ENCODE results near the gene WDR81. TPM values are rescaled to one million over a fixed set of nuclear protein-coding genes. Genes with fewer than 3 reads are reported as not detected.
"Not testable (repeated sequence)": the region's sequence is repeated elsewhere in the genome, so short reads cannot be mapped to it uniquely, and the experiment has no call there.

Gene WDR81
- total and polyA plus RNA-seq, 2 donors = 12.0 to 27.0 TPM

- Histone ChIP-seq H3K27ac (ENCODE audit: low read depth in 1 of 2, low read length in 1 of 2) (peak overlapping the region; percentile 94 to 98), H3K9me3 (ENCODE audit: control insufficient read depth in 2 of 2, insufficient read depth in 1 of 2, low read length in 1 of 2) (peaks cover 0 to 2% of the 10 kb centered on the region in 2 donors), H3K36me3 (ENCODE audit: control insufficient read depth in 2 of 2, insufficient read depth in 2 of 2, low read length in 1 of 2) (peaks cover 2 to 5% of the 10 kb centered on the region in 2 donors), H3K4me3 (ENCODE audit: low read length in 2 of 2) (peak overlapping the region; percentile 84 to 86), H3K4me1 (ENCODE audit: control insufficient read depth in 2 of 2, insufficient read depth in 2 of 2, low read length in 2 of 2) (peaks cover 15 to 55% of the 10 kb centered on the region in 2 donors), H3K27me3 (ENCODE audit: control insufficient read depth in 2 of 2, insufficient read depth in 1 of 2, low read length in 1 of 2) (peaks cover 39 to 46% of the 10 kb centered on the region in 2 donors)
- WGBS = under 1% methylated on average over 70 of the region's 70 CpGs
- DNase-seq (ENCODE audit: low read depth in 6 of 9, low spot score in 9 of 9) = peak; percentile 98 to 100 (median 100)
Observed at GRCh38 chr17:1716076-1716911, 8.2 kb upstream of the WDR81 start.

GRCh38 chr17:1716912-1717695 lies 7.4 kb upstream of the WDR81 start:
- Histone ChIP-seq H3K9me3 (ENCODE audit: control insufficient read depth in 2 of 2, insufficient read depth in 1 of 2, low read length in 1 of 2) (peaks cover 0 to 2% of the 10 kb centered on the region in 2 donors), H3K4me1 (ENCODE audit: control insufficient read depth in 2 of 2, insufficient read depth in 2 of 2, low read length in 2 of 2) (peaks cover 15 to 56% of the 10 kb centered on the region in 2 donors), H3K27ac (ENCODE audit: low read depth in 1 of 2, low read length in 1 of 2) (peak overlapping the region; percentile 94 to 98), H3K4me3 (ENCODE audit: low read length in 2 of 2) (peak overlapping the region; percentile 69 to 84), H3K36me3 (ENCODE audit: control insufficient read depth in 2 of 2, insufficient read depth in 2 of 2, low read length in 1 of 2) (peaks cover 2 to 5% of the 10 kb centered on the region in 2 donors), H3K27me3 (ENCODE audit: control insufficient read depth in 2 of 2, insufficient read depth in 1 of 2, low read length in 1 of 2) (peaks cover 34 to 38% of the 10 kb centered on the region in 2 donors)
- DNase-seq (ENCODE audit: low read depth in 6 of 9, low spot score in 9 of 9) = peak; percentile 79 to 97 (median 90)
- WGBS = under 1% methylated on average over 13 of the region's 13 CpGs

- Histone ChIP-seq H3K4me3 (ENCODE audit: low read length in 2 of 2) (no peak overlapping the region), H3K36me3 (ENCODE audit: control insufficient read depth in 2 of 2, insufficient read depth in 2 of 2, low read length in 1 of 2) (no peaks in the 10 kb centered on the region), H3K27me3 (ENCODE audit: control insufficient read depth in 2 of 2, insufficient read depth in 1 of 2, low read length in 1 of 2) (peaks cover 19 to 23% of the 10 kb centered on the region in 2 donors), H3K4me1 (ENCODE audit: control insufficient read depth in 2 of 2, insufficient read depth in 2 of 2, low read length in 2 of 2) (peaks cover 23 to 62% of the 10 kb centered on the region in 2 donors), H3K27ac (ENCODE audit: low read depth in 1 of 2, low read length in 1 of 2) (peak overlapping the region in 1 of 2 donors; percentile 8), H3K9me3 (ENCODE audit: control insufficient read depth in 2 of 2, insufficient read depth in 1 of 2, low read length in 1 of 2) (no peaks in the 10 kb centered on the region)
- no peak for DNase-seq (ENCODE audit: low read depth in 6 of 9, low spot score in 9 of 9)
- 92% methylated on average over 19 of the region's 19 CpGs for WGBS
Observed at GRCh38 chr17:1718362-1719165, 5.9 kb upstream of the WDR81 start.

GRCh38 chr17:1720856-1721386 lies 3.6 kb upstream of the WDR81 start:
- WGBS = 47% methylated on average over 11 of the region's 11 CpGs
- DNase-seq (ENCODE audit: low read depth in 6 of 9, low spot score in 9 of 9) = peak in 7 of 9 donors; percentile 34 to 81 (median 65)
- H3K4me1 ChIP-seq (ENCODE audit: control insufficient read depth in 2 of 2, insufficient read depth in 2 of 2, low read length in 2 of 2) = peaks cover 24 to 61% of the 10 kb centered on the region in 2 donors

GRCh38 chr17:1722022-1722421 lies 2.5 kb upstream of the WDR81 start:
- H3K27ac ChIP-seq (ENCODE audit: low read depth in 1 of 2, low read length in 1 of 2) = peak overlapping the region; percentile 14 to 65

More at GRCh38 chr17:1720856-1721386, 3.6 kb upstream of the WDR81 start:
- Histone ChIP-seq H3K4me3 (ENCODE audit: low read length in 2 of 2) (no peak overlapping the region), H3K27me3 (ENCODE audit: control insufficient read depth in 2 of 2, insufficient read depth in 1 of 2, low read length in 1 of 2) (no peaks in the 10 kb centered on the region), H3K27ac (ENCODE audit: low read depth in 1 of 2, low read length in 1 of 2) (no peak overlapping the region), H3K9me3 (ENCODE audit: control insufficient read depth in 2 of 2, insufficient read depth in 1 of 2, low read length in 1 of 2) (no peaks in the 10 kb centered on the region), H3K36me3 (ENCODE audit: control insufficient read depth in 2 of 2, insufficient read depth in 2 of 2, low read length in 1 of 2) (peaks cover 0 to 5% of the 10 kb centered on the region in 2 donors)

GRCh38 chr17:1724869-1725641 lies 551 bp downstream of the WDR81 start:
- Histone ChIP-seq H3K4me3 (ENCODE audit: low read length in 2 of 2) (peak overlapping the region; percentile 50 to 73), H3K27me3 (ENCODE audit: control insufficient read depth in 2 of 2, insufficient read depth in 1 of 2, low read length in 1 of 2) (no peaks in the 10 kb centered on the region), H3K4me1 (ENCODE audit: control insufficient read depth in 2 of 2, insufficient read depth in 2 of 2, low read length in 2 of 2) (peaks cover 20 to 43% of the 10 kb centered on the region in 2 donors), H3K27ac (ENCODE audit: low read depth in 1 of 2, low read length in 1 of 2) (peak overlapping the region in 1 of 2 donors; percentile 75), H3K9me3 (ENCODE audit: control insufficient read depth in 2 of 2, insufficient read depth in 1 of 2, low read length in 1 of 2) (no peaks in the 10 kb centered on the region), H3K36me3 (ENCODE audit: control insufficient read depth in 2 of 2, insufficient read depth in 2 of 2, low read length in 1 of 2) (peaks cover 23 to 30% of the 10 kb centered on the region in 2 donors)
- 26% methylated on average over 51 of the region's 51 CpGs for WGBS
- DNase-seq (ENCODE audit: low read depth in 6 of 9, low spot score in 9 of 9) = no peak

More at GRCh38 chr17:1722022-1722421, 2.5 kb upstream of the WDR81 start:
- not testable (repeated sequence) for H3K9me3 ChIP-seq (ENCODE audit: control insufficient read depth in 2 of 2, insufficient read depth in 1 of 2, low read length in 1 of 2); DNase-seq (ENCODE audit: low read depth in 6 of 9, low spot score in 9 of 9); H3K27me3 ChIP-seq (ENCODE audit: control insufficient read depth in 2 of 2, insufficient read depth in 1 of 2, low read length in 1 of 2); H3K4me3 ChIP-seq (ENCODE audit: low read length in 2 of 2)
- Histone ChIP-seq H3K4me1 (ENCODE audit: control insufficient read depth in 2 of 2, insufficient read depth in 2 of 2, low read length in 2 of 2) (peaks cover 24 to 57% of the 10 kb centered on the region in 2 donors), H3K36me3 (ENCODE audit: control insufficient read depth in 2 of 2, insufficient read depth in 2 of 2, low read length in 1 of 2) (peaks cover 10 to 16% of the 10 kb centered on the region in 2 donors)
- WGBS = 97% methylated on average over 8 of the region's 8 CpGs

- Histone ChIP-seq H3K27me3 (ENCODE audit: control insufficient read depth in 2 of 2, insufficient read depth in 1 of 2, low read length in 1 of 2) (no peaks in the 10 kb centered on the region), H3K4me1 (ENCODE audit: control insufficient read depth in 2 of 2, insufficient read depth in 2 of 2, low read length in 2 of 2) (peaks cover 20 to 39% of the 10 kb centered on the region in 2 donors), H3K27ac (ENCODE audit: low read depth in 1 of 2, low read length in 1 of 2) (no peak overlapping the region), H3K36me3 (ENCODE audit: control insufficient read depth in 2 of 2, insufficient read depth in 2 of 2, low read length in 1 of 2) (peaks cover 29 to 36% of the 10 kb centered on the region in 2 donors), H3K9me3 (ENCODE audit: control insufficient read depth in 2 of 2, insufficient read depth in 1 of 2, low read length in 1 of 2) (no peaks in the 10 kb centered on the region), H3K4me3 (ENCODE audit: low read length in 2 of 2) (peak overlapping the region in 1 of 2 donors; percentile 50)
- no peak for DNase-seq (ENCODE audit: low read depth in 6 of 9, low spot score in 9 of 9)
- WGBS = 97% methylated on average over 54 of the region's 54 CpGs
Observed at GRCh38 chr17:1725642-1726511, 1.4 kb downstream of the WDR81 start.
